ENCODE measurements around the gene LAX1.
A peak's percentile ranks its signal among the peaks of the same experiment; 100 is the strongest.
"Not testable (repeated sequence)": the region's sequence is repeated elsewhere in the genome, so short reads cannot be mapped to it uniquely, and the experiment has no call there.

The LAX1 gene

DNA sequence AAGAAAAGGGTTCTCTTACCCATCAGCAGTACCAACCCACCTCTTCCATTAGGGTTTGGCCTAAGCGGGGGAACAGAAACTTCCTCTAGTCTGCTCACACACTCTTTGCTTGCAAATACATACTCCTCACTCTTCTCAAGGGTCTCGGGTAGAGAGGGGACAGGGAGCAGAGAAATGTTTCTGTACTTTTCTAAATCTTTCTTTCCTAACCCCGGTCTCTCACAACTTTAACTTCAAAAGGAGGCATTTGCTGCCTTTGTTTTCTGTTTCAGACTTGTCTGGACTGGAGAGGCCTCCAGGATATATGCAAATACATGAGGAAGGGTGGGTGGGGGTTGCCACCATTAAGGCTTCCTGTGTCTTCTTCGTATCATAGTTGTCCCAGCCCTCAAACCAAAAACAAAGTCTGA, 10.5 kb upstream of the LAX1 start:
- peak; percentile 88 for FAIRE-seq
- no peak for TF ChIP-seq TAF1 (IDR thresholded peaks at IDR 0.05; ENCODE audit: borderline replicate concordance, low read depth, low read length)
- TF ChIP-seq POLR2AphosphoS5 (IDR thresholded peaks at IDR 0.05; ENCODE audit: low read depth, low read length) = no peak
- TF ChIP-seq POLR2A (IDR thresholded peaks at IDR 0.05; ENCODE audit: low read depth, low read length) = no peak; the same call in 1 of the 2 replicates
- no peak for DNase-seq (ENCODE audit: insufficient read length)

DNA sequence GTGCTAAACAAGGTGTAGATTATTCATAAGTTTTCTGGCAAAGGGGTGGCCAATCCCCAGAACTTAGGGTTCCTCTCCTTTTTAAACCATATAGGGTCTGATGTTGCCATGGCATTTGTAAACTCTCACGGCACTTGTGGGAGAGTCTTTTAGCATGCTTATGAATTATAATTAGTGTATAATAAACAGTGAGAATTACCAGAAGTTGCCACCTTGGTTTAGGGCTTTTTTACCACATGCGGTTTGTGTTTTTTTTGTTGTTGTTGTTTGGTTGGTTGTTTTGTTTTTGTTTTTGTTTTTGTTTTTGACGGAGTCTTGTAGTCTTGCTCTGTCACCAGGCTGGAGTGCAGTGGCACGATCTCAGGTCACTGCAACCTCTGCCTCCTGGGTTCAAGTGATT, 8.9 kb upstream of the LAX1 start:
- no peak for TF ChIP-seq POLR2AphosphoS5 (IDR thresholded peaks at IDR 0.05; ENCODE audit: low read depth, low read length)
- TF ChIP-seq POLR2A (IDR thresholded peaks at IDR 0.05; ENCODE audit: low read depth, low read length) = no peak
- no peak for TF ChIP-seq TAF1 (IDR thresholded peaks at IDR 0.05; ENCODE audit: borderline replicate concordance, low read depth, low read length)
- DNase-seq (ENCODE audit: insufficient read length) (no peak), FAIRE-seq (no peak)

DNA sequence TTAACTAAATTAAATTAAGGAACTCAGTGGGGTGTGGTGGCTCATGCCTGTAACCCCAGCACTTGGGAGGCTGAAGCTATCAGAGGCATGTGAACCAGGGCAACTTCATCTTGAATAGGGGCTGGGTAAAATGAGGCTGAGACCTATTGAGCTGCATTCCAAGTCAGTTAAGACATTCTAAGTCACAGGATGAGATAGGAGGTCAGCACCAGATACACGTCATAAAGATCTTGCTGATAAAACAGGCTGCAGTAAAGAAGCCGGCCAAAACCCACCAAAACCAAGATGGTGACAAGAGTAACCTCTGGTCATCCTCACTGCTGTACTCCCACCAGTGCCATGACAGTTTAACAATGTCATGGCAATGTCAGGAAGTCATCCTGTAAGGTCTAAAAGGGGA, 6.2 kb upstream of the LAX1 start:
- not testable (repeated sequence) for FAIRE-seq; DNase-seq (ENCODE audit: insufficient read length)

DNA sequence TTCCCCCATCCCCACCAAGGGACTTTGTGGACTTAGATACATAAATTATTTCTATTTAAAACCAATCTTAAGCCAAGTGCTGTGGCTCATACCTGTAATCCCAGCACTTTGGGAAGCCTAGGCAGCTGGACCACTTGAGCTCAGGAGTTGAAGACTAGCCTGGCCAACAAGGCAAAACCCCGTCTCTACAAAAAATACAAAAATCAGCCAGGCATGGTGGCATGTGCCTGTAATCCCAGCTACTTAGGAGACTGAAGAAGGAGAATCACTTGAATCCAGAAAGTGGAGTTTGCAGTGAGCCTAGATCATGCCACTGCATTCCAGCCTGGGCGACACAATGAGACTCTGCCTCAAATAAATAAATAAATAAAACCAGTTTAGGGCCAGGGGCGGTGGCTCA, 4.5 kb upstream of the LAX1 start:
- TF ChIP-seq TAF1 (IDR thresholded peaks at IDR 0.05; ENCODE audit: borderline replicate concordance, low read depth, low read length) (no peak), POLR2AphosphoS5 (IDR thresholded peaks at IDR 0.05; ENCODE audit: low read depth, low read length) (no peak), POLR2A (IDR thresholded peaks at IDR 0.05; ENCODE audit: low read depth, low read length) (no peak)
- DNase-seq (ENCODE audit: insufficient read length) (no peak), FAIRE-seq (no peak)

DNA sequence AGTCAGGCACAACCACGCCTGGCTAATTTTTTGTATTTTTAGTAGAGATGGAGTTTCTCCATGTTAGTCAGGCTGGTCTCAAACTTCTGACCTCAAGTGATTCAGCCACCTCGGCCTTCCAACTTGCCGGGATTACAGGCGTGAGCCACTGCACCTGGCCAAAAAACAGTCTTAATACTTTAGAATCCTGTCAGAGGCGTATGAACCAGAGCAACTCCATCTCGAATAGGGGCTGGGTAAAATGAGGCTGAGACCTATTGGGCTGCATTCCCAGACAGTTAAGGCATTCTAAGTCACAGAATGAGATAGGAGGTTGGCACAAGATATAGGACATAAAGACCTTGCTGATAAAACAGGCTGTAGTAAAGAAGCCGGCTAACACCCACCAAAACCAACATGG, 3.0 kb upstream of the LAX1 start:
- not testable (repeated sequence) for DNase-seq (ENCODE audit: insufficient read length); FAIRE-seq

DNA sequence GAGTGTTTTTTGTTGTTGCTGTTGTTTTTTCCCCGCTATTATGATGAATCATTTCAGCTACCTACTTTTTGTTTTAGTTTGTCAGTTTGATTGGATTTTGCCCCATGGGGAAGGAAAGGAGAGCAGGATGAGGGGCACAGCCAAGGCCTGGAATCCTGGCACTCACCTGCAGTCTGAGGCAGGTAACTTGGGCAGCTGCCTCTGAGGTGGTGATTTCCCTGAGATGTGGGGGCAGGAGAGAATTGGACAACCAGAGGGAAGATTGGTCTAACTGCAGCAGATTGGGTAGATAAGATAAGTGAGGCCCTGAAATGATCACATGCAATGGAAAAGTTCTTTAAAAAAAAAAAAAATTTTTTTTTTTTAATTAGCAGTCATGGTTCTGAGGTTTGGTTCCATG, 1.5 kb upstream of the LAX1 start:
- no peak for TF ChIP-seq POLR2A (IDR thresholded peaks at IDR 0.05; ENCODE audit: low read depth, low read length)
- no peak for TF ChIP-seq POLR2AphosphoS5 (IDR thresholded peaks at IDR 0.05; ENCODE audit: low read depth, low read length)
- TF ChIP-seq TAF1 (IDR thresholded peaks at IDR 0.05; ENCODE audit: borderline replicate concordance, low read depth, low read length) = no peak
- DNase-seq (ENCODE audit: insufficient read length) = no peak
- no peak for FAIRE-seq

DNA sequence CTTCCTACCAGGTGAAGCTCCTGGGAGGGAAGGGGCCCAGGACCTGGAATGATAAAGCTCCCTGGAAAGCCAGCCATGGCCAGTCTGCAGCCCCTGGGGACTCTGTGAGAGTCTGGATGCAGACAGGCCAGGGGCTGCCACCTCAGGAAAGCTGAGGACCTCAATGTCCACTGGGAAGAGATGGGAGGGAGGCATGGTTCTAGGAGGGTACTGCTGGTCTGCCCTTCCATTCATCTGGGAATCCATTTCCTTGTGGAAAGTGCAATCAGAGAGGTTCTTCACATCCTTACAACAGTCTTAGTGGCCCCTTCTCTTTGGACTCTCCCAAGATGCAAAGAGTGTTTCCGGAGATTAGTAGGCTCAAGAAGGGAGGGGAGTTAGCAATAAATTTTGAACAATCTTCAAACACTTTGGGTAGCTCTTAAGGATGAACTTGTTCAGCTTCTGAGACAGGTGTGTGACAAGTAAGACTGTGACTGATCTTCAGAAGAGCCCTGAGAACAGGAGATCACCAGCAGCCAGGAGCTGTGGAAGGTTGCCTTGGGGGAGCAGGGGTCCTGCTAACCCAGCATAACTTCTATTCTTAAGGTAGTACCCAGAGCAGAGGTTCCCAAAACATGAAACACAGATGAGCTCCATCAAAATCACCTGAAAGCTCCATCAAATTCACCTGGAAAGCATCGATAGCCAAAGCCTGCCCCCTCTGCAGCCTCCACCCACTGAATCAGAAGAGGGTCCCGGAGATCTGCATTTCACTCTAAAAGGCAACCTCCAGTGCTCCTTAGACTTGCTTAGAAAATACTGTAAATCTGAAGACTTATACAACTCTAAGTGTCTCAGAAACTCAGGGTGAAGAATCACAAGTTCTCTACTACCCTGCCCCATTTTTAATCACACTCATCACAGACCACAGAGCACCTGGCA, 616 bp upstream of the LAX1 start:
- FAIRE-seq (no peak), DNase-seq (ENCODE audit: insufficient read length) (no peak)
- no peak for TF ChIP-seq POLR2AphosphoS5 (IDR thresholded peaks at IDR 0.05; ENCODE audit: low read depth, low read length)
- no peak for TF ChIP-seq POLR2A (IDR thresholded peaks at IDR 0.05; ENCODE audit: low read depth, low read length)
- no peak for TF ChIP-seq TAF1 (IDR thresholded peaks at IDR 0.05; ENCODE audit: borderline replicate concordance, low read depth, low read length)

DNA sequence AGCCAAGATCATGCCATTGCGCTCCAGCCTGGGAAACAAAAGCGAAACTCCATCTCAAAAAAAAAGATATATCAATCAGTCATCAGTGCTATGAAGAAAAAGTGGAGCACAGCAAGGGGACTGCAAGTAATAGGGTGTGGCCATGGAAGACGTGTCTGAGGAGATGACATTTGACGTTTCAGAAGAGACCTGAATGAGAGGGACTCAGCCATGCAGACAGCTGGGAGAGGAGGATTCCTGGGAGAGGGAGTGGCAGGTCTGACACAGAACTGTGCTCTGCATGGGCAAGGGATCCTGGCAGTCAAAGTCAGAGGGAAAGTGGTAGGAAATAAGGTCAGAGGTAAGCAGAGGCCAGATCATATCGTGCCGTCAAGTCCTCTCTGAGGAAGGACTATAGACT, 3.3 kb downstream of the LAX1 start:
- FAIRE-seq (no peak), DNase-seq (ENCODE audit: insufficient read length) (no peak)
- TF ChIP-seq TAF1 (IDR thresholded peaks at IDR 0.05; ENCODE audit: borderline replicate concordance, low read depth, low read length) = no peak
- TF ChIP-seq POLR2A (IDR thresholded peaks at IDR 0.05; ENCODE audit: low read depth, low read length) = no peak
- TF ChIP-seq POLR2AphosphoS5 (IDR thresholded peaks at IDR 0.05; ENCODE audit: low read depth, low read length) = no peak

DNA sequence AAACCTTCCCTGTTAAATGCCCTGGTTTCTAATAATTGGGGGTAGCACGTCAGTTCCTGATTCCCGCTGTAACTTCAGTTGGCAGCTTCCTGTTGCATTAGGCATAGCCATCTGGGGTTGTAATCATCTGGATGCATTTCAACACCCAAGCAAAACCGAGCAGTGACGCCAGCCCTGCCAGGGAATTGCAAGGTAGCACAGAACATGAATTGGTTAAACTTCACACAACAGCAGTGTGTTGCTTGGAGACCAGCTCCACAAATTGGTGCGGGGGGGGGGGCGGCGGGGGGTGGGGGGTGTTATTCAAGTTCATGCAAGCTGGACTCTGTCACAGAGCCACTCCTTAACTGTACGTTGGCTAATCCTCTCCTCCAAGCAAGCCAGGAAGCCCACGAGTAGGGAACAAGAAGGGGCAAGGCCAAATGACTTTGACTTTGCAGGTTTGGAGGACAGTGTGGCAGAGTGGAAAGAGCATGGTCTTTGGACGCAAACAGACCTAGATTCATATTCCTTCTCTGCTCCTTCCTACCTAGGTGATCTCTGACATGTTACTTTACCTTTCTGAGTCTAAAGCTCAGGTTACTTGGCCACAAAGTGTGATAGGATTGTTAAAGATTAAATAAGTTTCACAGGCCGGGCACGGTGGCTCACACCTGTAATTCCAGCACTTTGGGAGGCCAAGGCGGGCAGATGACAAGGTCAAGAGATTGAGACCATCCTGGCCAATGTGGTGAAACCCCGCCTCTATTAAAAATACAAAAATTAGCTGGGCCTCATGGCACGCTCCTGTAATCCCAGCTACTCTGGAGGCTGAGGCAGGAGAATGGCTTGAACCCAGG, 4.7 kb downstream of the LAX1 start:
- FAIRE-seq (no peak), DNase-seq (ENCODE audit: insufficient read length) (no peak)
- TF ChIP-seq POLR2AphosphoS5 (IDR thresholded peaks at IDR 0.05; ENCODE audit: low read depth, low read length) (no peak), TAF1 (IDR thresholded peaks at IDR 0.05; ENCODE audit: borderline replicate concordance, low read depth, low read length) (no peak), POLR2A (IDR thresholded peaks at IDR 0.05; ENCODE audit: low read depth, low read length) (no peak)

DNA sequence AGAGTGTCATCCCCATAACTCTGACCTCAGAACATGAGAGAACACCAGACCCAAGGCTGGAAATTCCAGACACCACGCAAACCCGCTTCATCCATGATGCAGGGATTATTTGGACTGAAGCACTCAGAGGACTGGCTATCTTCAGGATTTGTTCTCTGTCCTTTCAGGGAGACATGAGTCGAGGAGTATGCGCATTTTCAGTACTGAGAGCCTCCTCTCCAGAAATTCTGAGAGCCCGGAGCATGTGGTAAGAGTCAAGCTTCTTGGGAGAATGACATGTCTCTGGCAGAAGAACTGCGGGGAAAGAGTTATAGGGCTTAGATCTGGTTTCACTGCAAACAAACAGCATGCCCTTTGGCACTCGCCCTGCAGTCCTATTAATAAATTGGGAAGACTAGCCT, 6.9 kb downstream of the LAX1 start:
- FAIRE-seq = no peak

DNA sequence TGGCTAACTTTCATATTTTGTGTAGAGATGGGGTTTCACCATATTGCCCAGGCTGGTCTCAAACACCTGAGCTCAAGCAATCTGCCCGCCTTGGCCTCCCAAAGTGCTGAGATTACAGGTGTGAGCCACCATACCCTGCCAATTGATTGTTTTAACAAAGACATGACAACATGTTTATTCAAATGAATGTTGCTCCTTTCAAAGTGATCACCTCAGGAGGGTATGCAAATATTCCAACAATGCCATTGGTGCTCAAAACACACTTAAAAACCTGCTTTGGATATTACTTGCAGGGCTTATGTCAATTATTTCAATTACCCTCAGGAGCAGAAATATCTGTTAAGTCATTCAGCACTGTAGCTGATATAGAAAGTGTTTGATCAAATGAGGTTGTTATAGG, 7.9 kb downstream of the LAX1 start:
- FAIRE-seq (no peak), DNase-seq (ENCODE audit: insufficient read length) (no peak)
- TF ChIP-seq TAF1 (IDR thresholded peaks at IDR 0.05; ENCODE audit: borderline replicate concordance, low read depth, low read length) (no peak), POLR2A (IDR thresholded peaks at IDR 0.05; ENCODE audit: low read depth, low read length) (no peak), POLR2AphosphoS5 (IDR thresholded peaks at IDR 0.05; ENCODE audit: low read depth, low read length) (no peak)

More for the DNA sequence above, 6.9 kb downstream of the LAX1 start:
- DNase-seq (ENCODE audit: insufficient read length) = no peak
- TF ChIP-seq POLR2AphosphoS5 (IDR thresholded peaks at IDR 0.05; ENCODE audit: low read depth, low read length) (no peak), TAF1 (IDR thresholded peaks at IDR 0.05; ENCODE audit: borderline replicate concordance, low read depth, low read length) (no peak), POLR2A (IDR thresholded peaks at IDR 0.05; ENCODE audit: low read depth, low read length) (no peak)

DNA sequence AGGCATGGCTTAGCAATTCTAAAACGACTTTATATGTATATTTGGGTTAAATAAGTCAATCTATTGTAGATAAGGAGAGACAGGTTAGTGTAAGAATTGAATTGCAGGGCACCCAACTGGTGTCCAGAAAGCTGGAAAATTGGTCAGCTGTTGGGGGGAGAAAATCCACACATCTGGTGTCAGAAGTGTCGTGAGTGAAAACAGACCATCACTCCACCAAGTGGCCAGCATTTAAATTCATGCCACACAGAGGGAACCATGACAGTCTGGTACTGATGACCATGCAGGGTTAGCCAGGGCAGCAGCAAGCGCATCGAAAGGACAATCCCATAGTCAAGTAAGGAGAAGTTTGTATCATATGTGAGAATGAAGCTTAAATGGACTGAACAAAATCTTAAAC, 11.7 kb downstream of the LAX1 start:
- no peak for TF ChIP-seq TAF1 (IDR thresholded peaks at IDR 0.05; ENCODE audit: borderline replicate concordance, low read depth, low read length)
- no peak for TF ChIP-seq POLR2AphosphoS5 (IDR thresholded peaks at IDR 0.05; ENCODE audit: low read depth, low read length)
- no peak for TF ChIP-seq POLR2A (IDR thresholded peaks at IDR 0.05; ENCODE audit: low read depth, low read length)
- FAIRE-seq (no peak), DNase-seq (ENCODE audit: insufficient read length) (no peak)

Measured in GM12892 (cell line).